Body of pancreas (tissue), 4 donors: ENCODE data around the gene DOK1.

Experiments used
- CTCF ChIP-seq, 7 experiments: fragments of 450-650 bp in 4 of 7; fragments of 200-600 bp in 3 of 7; sonication (generic) in 3 of 7; IDR thresholded peaks; one replicate each; pipeline ENCODE4 v1.5.1; 2016 to 2019; ENCODE audit warnings: antibody characterized with exemption in 7 of 7
- POLR2A ChIP-seq, 3 donors: fragments of 450-650 bp; IDR thresholded peaks; one replicate each; pipeline ENCODE4 v1.6.1; 2016; ENCODE audit warnings: antibody characterized with exemption in 3 of 3, mild to moderate bottlenecking in 2 of 3

- no peak for TF ChIP-seq POLR2A (IDR thresholded peaks at IDR 0.05)
- TF ChIP-seq CTCF (IDR thresholded peaks at IDR 0.05) = no peak
Measured at GRCh38 chr2:74522516-74522915, 32.0 kb upstream of the DOK1 start.
